Endothelial cell (in vitro differentiated cells): Measurements from ENCODE around the gene LRRC49. TPM values are rescaled to one million over a fixed set of nuclear protein-coding genes. Genes with fewer than 3 reads are reported as not detected.
"Not testable (repeated sequence)": the region's sequence is repeated elsewhere in the genome, so short reads cannot be mapped to it uniquely, and the experiment has no call there.

Source experiments
- DNase-seq: peaks from one replicate; pipeline ENCODE4 v3.0.0; 2021; ENCODE audit warnings: low spot score
- H3K27ac Mint-ChIP-seq: one replicate; pipeline ENCODE4 v1.8.0; 2021; ENCODE audit warnings: mixed read lengths, inconsistent platforms; ENCODE audit not compliant: unreplicated experiment
- H3K27me3 Mint-ChIP-seq: one replicate; pipeline ENCODE4 v1.8.0; 2021; ENCODE audit warnings: mild to moderate bottlenecking, moderate library complexity, mixed read lengths, inconsistent platforms; ENCODE audit not compliant: unreplicated experiment
- H3K36me3 Mint-ChIP-seq: one replicate; pipeline ENCODE4 v1.8.0; 2021; ENCODE audit warnings: mild to moderate bottlenecking, low read depth, mixed read lengths, inconsistent platforms; ENCODE audit not compliant: unreplicated experiment
- H3K4me1 Mint-ChIP-seq: one replicate; pipeline ENCODE4 v1.8.0; 2021; ENCODE audit warnings: mild to moderate bottlenecking, mixed read lengths, inconsistent platforms; ENCODE audit not compliant: unreplicated experiment
- H3K4me3 Mint-ChIP-seq: one replicate; pipeline ENCODE4 v1.8.0; 2021; ENCODE audit warnings: mild to moderate bottlenecking, mixed read lengths, inconsistent platforms; ENCODE audit not compliant: unreplicated experiment
- H3K9me3 Mint-ChIP-seq: one replicate; pipeline ENCODE4 v1.8.0; 2021; ENCODE audit warnings: mixed read lengths, inconsistent platforms; ENCODE audit not compliant: unreplicated experiment
- total RNA-seq: library from RNA; stranded (reverse); fragmentation: NEBNext Ultra II Directional; extraction: Animal tissue kit (Norgen Biotek cat#: 25700); gene quantifications from one replicate; pipeline ENCODE4 v1.2.1, GENCODE V29; 2021; ENCODE audit not compliant: unreplicated experiment
- TF ChIP-seq, protein P1 (sequence below): fragments of 200-600 bp; sonication (generic); IDR thresholded peaks from one replicate; pipeline ENCODE4 v1.5.0; 2021; ENCODE audit warnings: antibody characterized with exemption; ENCODE audit not compliant: unreplicated experiment

The LRRC49 gene
- total RNA-seq, 1 donor from 2014 or later, result 4.2 TPM

DNA sequence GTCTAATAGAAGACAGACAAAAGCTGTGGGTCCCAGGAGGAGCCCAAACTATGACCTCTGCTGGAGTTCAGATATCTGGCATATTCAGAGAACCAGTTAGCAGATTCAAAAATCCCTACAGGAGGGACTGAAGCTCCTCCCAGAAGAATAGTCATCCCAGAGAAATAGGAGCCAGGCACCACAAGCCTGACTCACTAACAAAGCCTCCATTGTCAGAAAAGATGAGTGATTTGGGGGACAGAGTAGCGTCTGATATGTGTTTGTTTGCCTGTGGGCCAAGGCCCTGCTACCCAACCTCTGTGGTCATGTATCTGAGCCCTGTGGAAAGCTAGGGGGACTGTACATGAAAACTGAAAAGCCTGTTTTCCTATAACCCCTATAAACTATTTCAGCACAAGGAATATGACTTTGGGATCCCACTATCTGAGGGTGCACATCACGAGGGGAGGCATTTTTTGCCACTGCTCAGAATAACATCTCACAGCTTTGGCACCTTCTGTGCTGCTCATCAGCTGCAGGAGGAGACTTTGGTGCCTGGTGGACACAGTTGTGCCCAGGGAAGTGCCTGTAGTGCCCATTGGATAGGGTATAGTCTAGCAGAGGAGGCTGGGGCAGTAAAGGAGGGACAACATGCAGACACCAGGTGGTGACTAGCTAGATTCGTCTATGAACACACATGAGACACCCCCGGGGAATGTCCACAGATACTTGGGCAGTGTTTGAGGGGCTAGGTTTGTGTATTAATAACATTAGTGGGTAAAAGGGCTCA lies 29.0 kb upstream of the LRRC49 start:
- Mint-ChIP-seq H3K4me3 (no peak overlapping the region), H3K9me3 (no peaks in the 10 kb centered on the region), H3K4me1 (no peaks in the 10 kb centered on the region), H3K36me3 (no peaks in the 10 kb centered on the region), H3K27me3 (peaks cover 3% of the 10 kb centered on the region), H3K27ac (no peak overlapping the region)
- TF ChIP-seq, protein P1, sequence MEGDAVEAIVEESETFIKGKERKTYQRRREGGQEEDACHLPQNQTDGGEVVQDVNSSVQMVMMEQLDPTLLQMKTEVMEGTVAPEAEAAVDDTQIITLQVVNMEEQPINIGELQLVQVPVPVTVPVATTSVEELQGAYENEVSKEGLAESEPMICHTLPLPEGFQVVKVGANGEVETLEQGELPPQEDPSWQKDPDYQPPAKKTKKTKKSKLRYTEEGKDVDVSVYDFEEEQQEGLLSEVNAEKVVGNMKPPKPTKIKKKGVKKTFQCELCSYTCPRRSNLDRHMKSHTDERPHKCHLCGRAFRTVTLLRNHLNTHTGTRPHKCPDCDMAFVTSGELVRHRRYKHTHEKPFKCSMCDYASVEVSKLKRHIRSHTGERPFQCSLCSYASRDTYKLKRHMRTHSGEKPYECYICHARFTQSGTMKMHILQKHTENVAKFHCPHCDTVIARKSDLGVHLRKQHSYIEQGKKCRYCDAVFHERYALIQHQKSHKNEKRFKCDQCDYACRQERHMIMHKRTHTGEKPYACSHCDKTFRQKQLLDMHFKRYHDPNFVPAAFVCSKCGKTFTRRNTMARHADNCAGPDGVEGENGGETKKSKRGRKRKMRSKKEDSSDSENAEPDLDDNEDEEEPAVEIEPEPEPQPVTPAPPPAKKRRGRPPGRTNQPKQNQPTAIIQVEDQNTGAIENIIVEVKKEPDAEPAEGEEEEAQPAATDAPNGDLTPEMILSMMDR, result no peak
- DNase-seq, result no peak

DNA sequence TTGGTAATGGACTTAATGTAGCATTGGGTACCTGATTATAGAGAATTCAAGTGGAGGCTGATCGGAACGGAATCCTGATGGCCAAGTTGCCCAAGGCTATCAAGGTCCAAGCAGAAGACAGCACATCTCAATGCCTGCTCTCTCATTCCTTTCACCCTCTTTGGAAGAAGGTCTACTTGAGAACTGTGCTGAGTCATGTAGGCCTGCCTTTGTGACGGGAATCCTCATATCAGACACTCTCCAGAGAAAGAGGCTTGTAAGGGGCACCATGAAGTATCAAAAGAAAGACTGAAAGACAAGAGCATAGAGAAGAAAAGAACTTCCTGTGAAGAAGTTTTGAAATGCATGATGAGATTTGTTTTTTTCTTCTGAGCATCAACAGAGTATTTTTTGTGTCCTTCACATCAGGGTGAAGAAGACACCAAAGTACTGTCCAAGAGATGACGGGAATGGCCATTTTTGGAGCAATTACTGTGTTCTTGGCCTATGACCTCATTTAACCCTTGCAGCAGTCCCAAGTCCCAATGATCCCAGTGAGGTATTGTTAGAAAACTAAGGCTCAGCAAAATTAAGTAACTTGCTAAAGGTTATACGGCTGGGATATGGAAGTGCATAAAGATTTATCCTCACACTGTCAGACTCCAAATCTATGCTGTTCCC lies 25.5 kb upstream of the LRRC49 start:
- H3K4me3 Mint-ChIP-seq, result no peak overlapping the region
- TF ChIP-seq, protein P1, result no peak
- no peaks in the 10 kb centered on the region for H3K36me3 Mint-ChIP-seq
- H3K27me3 Mint-ChIP-seq, result peaks cover 2% of the 10 kb centered on the region
- DNase-seq, result no peak
- no peaks in the 10 kb centered on the region for H3K4me1 Mint-ChIP-seq
- H3K9me3 Mint-ChIP-seq, result no peaks in the 10 kb centered on the region
- H3K27ac Mint-ChIP-seq, result no peak overlapping the region

DNA sequence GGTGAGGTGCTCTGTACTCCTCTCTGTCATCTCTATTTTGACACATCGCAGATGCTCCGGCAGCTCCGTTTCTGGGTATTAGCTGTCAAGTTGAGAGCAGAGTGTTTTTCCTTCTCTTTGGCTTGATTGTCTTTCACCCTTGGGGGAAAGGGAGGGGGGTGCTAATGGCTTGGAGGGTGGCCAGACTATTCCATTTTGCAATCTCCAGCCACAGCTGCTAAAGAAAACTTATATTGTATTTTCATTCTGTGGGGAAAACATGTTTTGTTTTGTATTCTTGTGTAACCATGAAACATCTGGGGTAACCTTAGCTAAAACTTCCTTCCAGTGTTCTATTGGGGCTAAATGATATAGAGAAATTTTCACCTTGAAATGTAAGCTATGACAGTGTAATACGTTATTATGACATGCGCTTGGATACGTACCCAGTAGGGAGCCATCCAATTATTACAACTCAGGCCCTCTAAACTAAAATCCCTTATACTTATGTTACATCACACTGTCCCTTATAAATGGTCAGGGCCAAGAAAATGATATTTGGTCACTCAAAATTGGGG lies 24.6 kb upstream of the LRRC49 start:
- Mint-ChIP-seq H3K36me3 (no peaks in the 10 kb centered on the region), H3K27ac (no peak overlapping the region), H3K4me3 (no peak overlapping the region), H3K4me1 (no peaks in the 10 kb centered on the region), H3K27me3 (peaks cover 2% of the 10 kb centered on the region), H3K9me3 (no peaks in the 10 kb centered on the region)
- TF ChIP-seq, protein P1, result no peak
- no peak for DNase-seq

DNA sequence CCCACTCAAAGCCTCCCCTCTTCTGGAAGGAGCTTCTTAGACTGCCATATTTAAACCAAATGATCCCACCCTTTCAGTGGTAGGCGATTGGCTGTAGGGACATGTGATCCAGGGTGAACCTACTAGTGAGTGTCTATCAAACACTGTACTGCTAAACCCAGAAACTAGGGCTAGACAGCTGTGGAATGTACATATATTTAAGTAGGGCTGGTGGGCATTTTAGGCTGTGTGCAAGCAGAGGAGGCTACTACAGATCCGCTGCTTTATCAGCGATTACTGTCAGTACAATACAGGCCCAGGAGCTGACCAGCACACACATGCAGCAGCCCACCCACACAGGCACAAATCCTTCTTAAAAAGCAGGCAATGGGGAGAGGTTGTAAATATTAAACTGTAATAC lies 23.3 kb upstream of the LRRC49 start:
- DNase-seq, result no peak
- Mint-ChIP-seq H3K36me3 (no peaks in the 10 kb centered on the region), H3K4me1 (no peaks in the 10 kb centered on the region), H3K27ac (no peak overlapping the region), H3K27me3 (peaks cover 2% of the 10 kb centered on the region), H3K4me3 (no peak overlapping the region), H3K9me3 (no peaks in the 10 kb centered on the region)
- TF ChIP-seq, protein P1, result no peak

DNA sequence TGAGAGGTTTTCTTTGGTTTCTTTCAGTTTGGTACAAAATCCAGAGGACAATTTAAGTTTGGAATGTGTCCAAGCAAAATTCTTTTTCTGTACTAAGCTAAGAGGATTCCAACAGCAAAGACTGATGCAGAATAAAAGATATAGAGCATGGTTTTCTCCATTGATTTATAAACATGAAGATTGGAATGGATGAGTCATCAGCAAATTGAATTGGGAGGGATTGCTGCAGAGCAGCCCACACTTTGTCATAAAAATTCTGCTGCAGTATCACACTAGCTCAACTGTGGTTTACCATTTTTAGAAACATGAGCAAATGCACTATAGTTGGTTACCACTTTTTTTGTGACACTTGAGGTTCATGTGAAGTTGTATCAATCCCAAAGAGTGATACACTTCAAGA lies 22.6 kb upstream of the LRRC49 start:
- Mint-ChIP-seq H3K36me3 (no peaks in the 10 kb centered on the region), H3K4me3 (no peak overlapping the region), H3K27ac (no peak overlapping the region), H3K9me3 (no peaks in the 10 kb centered on the region), H3K27me3 (peaks cover 2% of the 10 kb centered on the region), H3K4me1 (no peaks in the 10 kb centered on the region)
- no peak for DNase-seq
- TF ChIP-seq, protein P1, result no peak

DNA sequence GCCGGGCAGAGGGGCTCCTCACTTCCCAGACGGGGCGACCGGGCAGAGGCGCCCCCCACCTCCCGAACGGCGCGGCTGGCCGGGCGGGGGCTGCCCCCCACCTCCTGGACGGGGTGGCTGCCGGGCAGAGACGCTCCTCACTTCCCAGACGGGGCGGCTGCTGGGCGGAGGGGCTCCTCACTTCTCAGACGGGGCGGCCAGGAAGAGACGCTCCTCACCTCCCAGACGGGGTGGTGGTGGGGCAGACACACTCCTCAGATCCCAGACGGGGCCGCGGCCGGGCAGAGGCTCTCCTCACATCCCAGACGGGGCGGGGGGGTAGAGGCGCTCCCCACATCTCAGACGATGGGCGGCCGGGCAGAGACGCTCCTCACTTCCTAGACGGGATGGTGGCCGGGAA lies 21.1 kb upstream of the LRRC49 start:
- not testable (repeated sequence) for DNase-seq, H3K9me3 Mint-ChIP-seq, H3K36me3 Mint-ChIP-seq, H3K27ac Mint-ChIP-seq, H3K27me3 Mint-ChIP-seq, H3K4me1 Mint-ChIP-seq, H3K4me3 Mint-ChIP-seq
